ENCODE results near the gene SHKBP1.

- TF ChIP-seq BACH2 (CRISPR knock-in tag; IDR thresholded peaks at IDR 0.05; ENCODE audit: borderline replicate concordance) (no peak), ARNTL (CRISPR knock-in tag; IDR thresholded peaks at IDR 0.05; ENCODE audit: borderline replicate concordance, low read depth) (no peak), ISL1 (CRISPR knock-in tag; IDR thresholded peaks at IDR 0.05) (no peak), SNAI2 (CRISPR knock-in tag; IDR thresholded peaks at IDR 0.05) (no peak), PATZ1 (CRISPR knock-in tag; IDR thresholded peaks at IDR 0.05; ENCODE audit: borderline replicate concordance) (no peak), ZC3H10 (CRISPR knock-in tag; IDR thresholded peaks at IDR 0.05) (no peak), POU6F1 (CRISPR knock-in tag; IDR thresholded peaks at IDR 0.05; ENCODE audit: borderline replicate concordance, low read depth) (no peak), GLIS3 (CRISPR knock-in tag; IDR thresholded peaks at IDR 0.05) (no peak), RARB (CRISPR knock-in tag; IDR thresholded peaks at IDR 0.05) (no peak)
Observed at GRCh38 chr19:40599331-40599901, 22.7 kb downstream of the SHKBP1 start.

Data from SK-N-SH treated with all-trans-retinoic acid at 6 μM for 48 hours (cell line).